MM.1S (cell line): Measurements from ENCODE around the gene PPIF.

Source experiments
- DNase-seq: peaks from one replicate; pipeline ENCODE4 v3.0.0-alpha.2; 2015
- H2AFZ ChIP-seq: fragments of 300-600 bp; sonication (generic); 2 replicates; pipeline ENCODE4 v1.6.0; 2016; ENCODE audit warnings: antibody characterized with exemption, low read length
- H3F3A ChIP-seq: fragments of 300-600 bp; sonication (generic); 2 replicates; pipeline ENCODE4 v1.6.1; 2016; ENCODE audit warnings: mild to moderate bottlenecking, antibody characterized with exemption, low read length, moderate library complexity, mixed read lengths; ENCODE audit not compliant: insufficient read depth
- H3K27ac ChIP-seq: fragments of 300-600 bp; sonication (generic); 2 replicates; pipeline ENCODE4 v1.5.1; 2016; ENCODE audit warnings: mild to moderate bottlenecking, low read length
- H3K27me3 ChIP-seq: fragments of 300-600 bp; sonication (generic); replicated peaks from 2 replicates; pipeline ENCODE4 v1.6.0; 2016; ENCODE audit warnings: low read length; ENCODE audit not compliant: insufficient read depth
- H3K36me3 ChIP-seq: fragments of 300-600 bp; sonication (generic); replicated peaks from 2 replicates; pipeline ENCODE4 v1.6.1; 2016; ENCODE audit warnings: mild to moderate bottlenecking, low read length, mixed read lengths; ENCODE audit not compliant: insufficient read depth
- H3K4me1 ChIP-seq: fragments of 300-600 bp; sonication (generic); 2 replicates; pipeline ENCODE4 v1.6.1; 2016; ENCODE audit warnings: low read length, mixed read lengths
- H3K4me2 ChIP-seq: fragments of 300-600 bp; sonication (generic); 2 replicates; pipeline ENCODE4 v1.6.0; 2016; ENCODE audit warnings: low read depth, low read length
- H3K4me3 ChIP-seq: fragments of 300-600 bp; sonication (generic); 2 replicates; pipeline ENCODE4 v1.5.1; 2016; ENCODE audit warnings: low read length, mixed read lengths
- H3K79me2 ChIP-seq: fragments of 300-600 bp; sonication (generic); 2 replicates; pipeline ENCODE4 v1.6.1; 2016; ENCODE audit warnings: mixed run types, low read length, mixed read lengths
- H3K9ac ChIP-seq: fragments of 300-600 bp; sonication (generic); 2 replicates; pipeline ENCODE4 v1.6.1; 2016; ENCODE audit warnings: low read length, mixed read lengths
- H3K9me2 ChIP-seq: fragments of 300-600 bp; sonication (generic); replicated peaks from 2 replicates; pipeline ENCODE4 v1.6.1; 2016; ENCODE audit warnings: mild to moderate bottlenecking, low read length, mixed read lengths; ENCODE audit not compliant: insufficient read depth
- H3K9me3 ChIP-seq: fragments of 300-600 bp; sonication (generic); replicated peaks from 2 replicates; pipeline ENCODE4 v1.6.1; 2016; ENCODE audit warnings: mild to moderate bottlenecking, low read length, mixed read lengths; ENCODE audit not compliant: insufficient read depth
- H4K20me1 ChIP-seq: fragments of 300-600 bp; sonication (generic); 2 replicates; pipeline ENCODE4 v1.6.1; 2016; ENCODE audit warnings: mild to moderate bottlenecking, low read length, moderate library complexity, mixed read lengths; ENCODE audit not compliant: insufficient read depth
- CTCF ChIP-seq: fragments of 300-600 bp; sonication (generic); IDR thresholded peaks from 2 replicates; pipeline ENCODE4 v1.5.1; 2016; ENCODE audit warnings: antibody characterized with exemption, low read length, mixed read lengths
- EZH2 ChIP-seq: fragments of 300-600 bp; sonication (generic); optimal IDR thresholded peaks from 2 replicates; pipeline ENCODE3; 2017; ENCODE audit warnings: low read depth, mild to moderate bottlenecking, antibody characterized with exemption, low read length, mixed read lengths
- EZH2phosphoT487 ChIP-seq: fragments of 300-600 bp; sonication (generic); IDR thresholded peaks from 2 replicates; pipeline ENCODE4 v1.6.1; 2018; ENCODE audit warnings: antibody characterized with exemption, low read length

PPIF gene

GRCh38 chr10:79334573-79334972 lies 12.7 kb upstream of the PPIF start:
- Histone ChIP-seq H3K4me3 (no peak overlapping the region), H3F3A (no peaks in the 10 kb centered on the region), H3K9me3 (no peaks in the 10 kb centered on the region), H3K27ac (no peak overlapping the region), H3K79me2 (no peaks in the 10 kb centered on the region), H3K4me1 (peaks cover 6% of the 10 kb centered on the region), H3K9ac (no peak overlapping the region), H3K4me2 (no peak overlapping the region), H2AFZ (no peak overlapping the region), H3K27me3 (no peaks in the 10 kb centered on the region), H3K36me3 (no peaks in the 10 kb centered on the region), H3K9me2 (no peaks in the 10 kb centered on the region), H4K20me1 (no peaks in the 10 kb centered on the region)
- TF ChIP-seq EZH2: no peak
- no peak for TF ChIP-seq EZH2phosphoT487
- no peak for DNase-seq

DNA sequence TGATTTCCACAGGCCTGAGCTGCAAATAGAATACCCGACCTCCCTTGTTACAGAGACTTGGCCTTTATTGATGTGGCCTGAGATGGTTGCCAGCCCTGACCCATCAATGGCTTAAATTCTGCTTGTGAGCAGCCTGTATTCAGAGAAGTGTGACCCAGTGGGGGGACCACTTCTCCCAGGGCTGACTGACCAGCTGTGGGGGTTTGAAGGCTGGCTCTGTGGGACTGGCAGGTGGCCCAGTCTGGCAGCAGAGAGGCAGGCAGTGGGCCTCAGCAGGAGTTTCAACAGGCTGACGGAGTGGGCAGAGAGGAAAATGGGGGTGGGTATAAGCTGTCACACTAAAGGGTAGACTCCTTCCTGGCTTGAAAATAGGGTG lies 12.2 kb upstream of the PPIF start:
- H2AFZ ChIP-seq: no peak overlapping the region
- H3K4me3 ChIP-seq: no peak overlapping the region
- H3K9me2 ChIP-seq: no peaks in the 10 kb centered on the region
- H3K36me3 ChIP-seq: no peaks in the 10 kb centered on the region
- no peak overlapping the region for H3K27ac ChIP-seq
- H3K9me3 ChIP-seq: no peaks in the 10 kb centered on the region
- H3K4me2 ChIP-seq: no peak overlapping the region
- no peaks in the 10 kb centered on the region for H3K79me2 ChIP-seq
- no peaks in the 10 kb centered on the region for H4K20me1 ChIP-seq
- no peaks in the 10 kb centered on the region for H3F3A ChIP-seq
- DNase-seq: no peak
- peaks cover 6% of the 10 kb centered on the region for H3K4me1 ChIP-seq
- no peak overlapping the region for H3K9ac ChIP-seq
- TF ChIP-seq EZH2 (no peak), EZH2phosphoT487 (no peak), CTCF (no peak)
- no peaks in the 10 kb centered on the region for H3K27me3 ChIP-seq

DNA sequence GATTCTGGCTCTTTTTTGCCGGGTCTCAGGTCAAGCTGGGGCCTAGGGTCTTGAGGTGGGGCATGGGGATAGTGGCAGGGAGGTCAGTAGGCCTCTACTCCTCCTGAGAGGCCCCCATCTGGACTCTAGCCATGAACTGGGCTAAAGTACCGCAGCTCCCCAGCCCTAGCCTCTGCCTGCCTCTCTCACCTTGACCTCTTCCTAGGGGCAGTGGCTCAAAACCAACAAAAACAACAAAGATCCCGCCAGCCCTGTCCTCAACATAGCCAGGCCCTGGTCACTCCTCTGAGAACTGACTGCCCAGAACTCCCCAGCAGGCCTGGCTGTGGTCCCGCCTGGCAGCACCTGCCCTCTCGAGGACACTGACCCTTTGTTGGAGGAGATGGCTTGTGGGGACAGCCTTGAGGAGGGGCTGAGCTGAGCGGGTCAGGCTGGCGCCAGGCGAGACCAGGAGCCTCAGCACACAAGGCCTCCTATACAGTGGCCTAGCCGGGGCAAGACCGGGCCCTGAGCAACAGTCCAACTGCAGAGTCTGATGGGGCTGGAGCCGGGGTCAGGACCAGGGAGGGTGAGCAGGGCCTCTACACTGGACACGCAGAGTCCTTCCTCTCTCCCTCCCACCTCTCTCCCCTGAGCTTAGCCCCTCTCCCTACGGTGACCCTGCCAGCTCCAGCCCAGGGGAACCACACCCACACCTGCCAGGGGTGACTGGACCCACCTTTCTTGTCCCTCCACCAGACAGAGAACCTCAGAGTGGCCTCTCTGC lies 11.6 kb upstream of the PPIF start:
- Histone ChIP-seq H3K27ac (no peak overlapping the region), H3K4me1 (peaks cover 6% of the 10 kb centered on the region)

More for the DNA sequence above, 11.6 kb upstream of the PPIF start:
- Histone ChIP-seq H4K20me1 (no peaks in the 10 kb centered on the region), H3K4me3 (no peak overlapping the region), H3F3A (no peaks in the 10 kb centered on the region), H3K9me2 (no peaks in the 10 kb centered on the region), H3K4me2 (no peak overlapping the region), H2AFZ (no peak overlapping the region), H3K9ac (no peak overlapping the region), H3K9me3 (no peaks in the 10 kb centered on the region), H3K27me3 (no peaks in the 10 kb centered on the region), H3K36me3 (no peaks in the 10 kb centered on the region), H3K79me2 (no peaks in the 10 kb centered on the region)
- TF ChIP-seq EZH2phosphoT487 (no peak), CTCF (no peak), EZH2 (no peak)
- DNase-seq: no peak
